ENCODE data around the gene TMEM132E. TPM values are rescaled to one million over a fixed set of nuclear protein-coding genes. Genes with fewer than 3 reads are reported as not detected.

Gene TMEM132E
- total and polyA plus RNA-seq, 2 of the 4 experiments (the other 2 are of a cell fraction) = not detected

DNA sequence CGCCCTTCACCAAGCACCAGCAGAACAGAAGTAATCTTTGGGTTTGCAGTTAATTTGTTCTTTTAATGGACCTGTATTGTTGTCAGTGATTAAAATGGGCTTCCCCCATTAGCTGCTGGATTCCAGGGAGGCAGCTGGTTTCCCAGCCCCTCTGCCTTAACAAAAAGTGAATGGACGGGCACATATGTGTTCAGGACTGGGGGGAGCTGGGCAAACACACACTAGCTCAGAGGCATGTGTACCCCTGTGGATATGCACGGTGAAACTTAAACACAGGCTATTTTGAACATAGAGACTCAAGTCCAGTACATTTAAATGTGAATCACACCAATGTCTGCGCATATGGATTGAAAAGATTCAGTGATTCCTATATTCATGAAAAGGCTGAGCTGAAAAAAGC is 25.5 kb upstream of the TMEM132E start:
- H3K27me3 ChIP-seq (ENCODE audit: control insufficient read depth, insufficient read depth, low read length) = no peaks in the 10 kb centered on the region; the same call in 1 of the 2 replicates
- no peak overlapping the region for H3K18ac ChIP-seq (ENCODE audit: low read depth, low read length)
- H3K56ac ChIP-seq (ENCODE audit: extremely low read depth, insufficient read depth, low read length) = no peak overlapping the region
- H2AK9ac ChIP-seq (replicated peaks; ENCODE audit: low read depth, low read length, poor library complexity) = no peak overlapping the region
- TF ChIP-seq, protein P1, sequence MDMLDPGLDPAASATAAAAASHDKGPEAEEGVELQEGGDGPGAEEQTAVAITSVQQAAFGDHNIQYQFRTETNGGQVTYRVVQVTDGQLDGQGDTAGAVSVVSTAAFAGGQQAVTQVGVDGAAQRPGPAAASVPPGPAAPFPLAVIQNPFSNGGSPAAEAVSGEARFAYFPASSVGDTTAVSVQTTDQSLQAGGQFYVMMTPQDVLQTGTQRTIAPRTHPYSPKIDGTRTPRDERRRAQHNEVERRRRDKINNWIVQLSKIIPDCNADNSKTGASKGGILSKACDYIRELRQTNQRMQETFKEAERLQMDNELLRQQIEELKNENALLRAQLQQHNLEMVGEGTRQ (IDR thresholded peaks at IDR 0.05; ENCODE audit: low read depth, low read length) = no peak
- no peak for TF ChIP-seq MAZ (IDR thresholded peaks at IDR 0.05; ENCODE audit: borderline replicate concordance, low read depth, low read length)
- TF ChIP-seq RFX5 (IDR thresholded peaks at IDR 0.05; ENCODE audit: low read depth, low read length) = no peak
- no peak for TF ChIP-seq BHLHE40 (IDR thresholded peaks at IDR 0.05; ENCODE audit: low read depth, low read length)
- no peak for TF ChIP-seq NFE2L2 (IDR thresholded peaks at IDR 0.05; ENCODE audit: low read depth, low read length)
- TF ChIP-seq SMC3 (IDR thresholded peaks at IDR 0.05; ENCODE audit: low read depth, low read length) = no peak
- no peak for TF ChIP-seq MXI1 (IDR thresholded peaks at IDR 0.05; ENCODE audit: borderline replicate concordance, low read depth, low read length)
- no peak for TF ChIP-seq RAD21 (IDR thresholded peaks at IDR 0.05; ENCODE audit: low read length)
- TF ChIP-seq, protein P2, sequence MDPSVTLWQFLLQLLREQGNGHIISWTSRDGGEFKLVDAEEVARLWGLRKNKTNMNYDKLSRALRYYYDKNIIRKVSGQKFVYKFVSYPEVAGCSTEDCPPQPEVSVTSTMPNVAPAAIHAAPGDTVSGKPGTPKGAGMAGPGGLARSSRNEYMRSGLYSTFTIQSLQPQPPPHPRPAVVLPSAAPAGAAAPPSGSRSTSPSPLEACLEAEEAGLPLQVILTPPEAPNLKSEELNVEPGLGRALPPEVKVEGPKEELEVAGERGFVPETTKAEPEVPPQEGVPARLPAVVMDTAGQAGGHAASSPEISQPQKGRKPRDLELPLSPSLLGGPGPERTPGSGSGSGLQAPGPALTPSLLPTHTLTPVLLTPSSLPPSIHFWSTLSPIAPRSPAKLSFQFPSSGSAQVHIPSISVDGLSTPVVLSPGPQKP (IDR thresholded peaks at IDR 0.05; ENCODE audit: borderline replicate concordance, low read depth, low read length) = no peak
- TF ChIP-seq RCOR1 (IDR thresholded peaks at IDR 0.05; ENCODE audit: insufficient replicate concordance, low read length) = no peak
- no peak overlapping the region for H4K5ac ChIP-seq (ENCODE audit: low read depth, low read length)
- no peaks in the 10 kb centered on the region for H3K9me3 ChIP-seq (ENCODE audit: control insufficient read depth, insufficient read depth, low read length)
- dilution Hi-C loops (cut with HindIII; ENCODE audit: low sequenced_read_pairs, unreplicated experiment) = no loop called here
- H2BK120ac ChIP-seq (ENCODE audit: low read depth, low read length) = no peak overlapping the region
- no peaks in the 10 kb centered on the region for H3K4me1 ChIP-seq (ENCODE audit: control insufficient read depth, insufficient read depth, low read length)
- intact Hi-C loops (cut with micrococcal nuclease) = no loop called here
- H2BK20ac ChIP-seq (ENCODE audit: low read depth, low read length) = no peak overlapping the region
- H3K4me2 ChIP-seq (ENCODE audit: low read depth, low read length) = no peak overlapping the region
- H2AK5ac ChIP-seq (ENCODE audit: low read depth, low read length) = no peak overlapping the region
- no peak overlapping the region for H2AFZ ChIP-seq (replicated peaks; ENCODE audit: low read length, poor library complexity)
- POLR2A ChIA-PET (ENCODE audit: unreplicated experiment) = no interaction called here
- H2BK15ac ChIP-seq (ENCODE audit: low read depth, low read length) = no peak overlapping the region
- H3K9me1 ChIP-seq (ENCODE audit: insufficient read depth, low read length) = no peaks in the 10 kb centered on the region
- H2BK5ac ChIP-seq (ENCODE audit: low read depth, low read length, poor library complexity, severe bottlenecking) = no peak overlapping the region
- no peak overlapping the region for H4K91ac ChIP-seq (ENCODE audit: insufficient read depth, low read depth, low read length)
- CTCF ChIA-PET = interaction anchor here (0.7 kb wide), 1 partner anchor 11 kb away, joined by 3 read pairs; no protein-coding TSS in a partner anchor
- no peaks in the 10 kb centered on the region for H3K36me3 ChIP-seq (ENCODE audit: control insufficient read depth, insufficient read depth, low read length)
- no peak for ATAC-seq (ENCODE audit: low read depth)
- H4K20me1 ChIP-seq (ENCODE audit: insufficient read depth, low read length) = no peaks in the 10 kb centered on the region
- no peak overlapping the region for H3K27ac ChIP-seq (ENCODE audit: insufficient read depth, low read length)
- no peak overlapping the region for H3K14ac ChIP-seq (replicated peaks; ENCODE audit: low read depth, low read length)
- no peaks in the 10 kb centered on the region for H3K79me1 ChIP-seq (ENCODE audit: low read depth in 1 of 2, low read length in 2 of 2)
- no peak for DNase-seq
- BruUV-seq (replicated peaks) = no TSS peak
- no peak overlapping the region for H3K9ac ChIP-seq (ENCODE audit: low read depth, low read length)
- H3K4me3 ChIP-seq (ENCODE audit: insufficient read depth, low read depth, low read length) = no peak overlapping the region
- no peak overlapping the region for H4K8ac ChIP-seq (ENCODE audit: low read depth in 2 of 2, low read length in 2 of 2)
- H3K4ac ChIP-seq (ENCODE audit: low read depth, low read length) = no peak overlapping the region
- in situ Hi-C loops (cut with MboI; ENCODE audit: low sequenced_read_pairs) = no loop called here
- 0% methylated on average over 1 of the region's 4 CpGs; no CpG with 5 or more reads in 1 of the 2 experiments for WGBS, 2 experiments (ENCODE audit: extremely low coverage in 2 of 2, insufficient read length in 1 of 2)
- no peak overlapping the region for H3K23ac ChIP-seq (ENCODE audit: low read depth, low read length)

Data from IMR-90 (cell line).